Myocyte (in vitro differentiated cells): ENCODE measurements around the gene FREM2. TPM values are rescaled to one million over a fixed set of nuclear protein-coding genes. Genes with fewer than 3 reads are reported as not detected.

ENCODE experiments used
- DNase-seq: peaks from one replicate; pipeline ENCODE4 v3.0.0-alpha.2; 2012; ENCODE audit warnings: low read depth
- total RNA-seq: library from RNA; depleted of rRNA; stranded (reverse); fragments of >200 nt; gene quantifications from 2 replicates; pipeline ENCODE4 v1.2.3, GENCODE V29; 2014

FREM2 gene
- total RNA-seq, 1 donor from 2014 or later, result 0.24 TPM

- no peak for DNase-seq
These were observed 196.9 kb downstream of the FREM2 start for GRCh38 chr13:38883783-38884182.

GRCh38 chr13:38888309-38888708 lies 201.4 kb downstream of the FREM2 start:
- no peak for DNase-seq

GRCh38 chr13:38895075-38895474 lies 208.2 kb downstream of the FREM2 start:
- no peak for DNase-seq

GRCh38 chr13:38897521-38897920 lies 210.6 kb downstream of the FREM2 start:
- DNase-seq, result no peak

GRCh38 chr13:38898481-38898880 lies 211.6 kb downstream of the FREM2 start:
- DNase-seq, result no peak

- DNase-seq, result no peak
These were observed 212.7 kb downstream of the FREM2 start for GRCh38 chr13:38899571-38899970.

- DNase-seq, result no peak
These were observed 213.3 kb downstream of the FREM2 start for GRCh38 chr13:38900188-38900587.

GRCh38 chr13:38902551-38902950 lies 215.7 kb downstream of the FREM2 start:
- no peak for DNase-seq

- no peak for DNase-seq
These were observed 218.2 kb downstream of the FREM2 start for GRCh38 chr13:38905081-38905480.

GRCh38 chr13:38905861-38906260 lies 219.0 kb downstream of the FREM2 start:
- DNase-seq, result no peak

GRCh38 chr13:38908574-38908973 lies 221.7 kb downstream of the FREM2 start:
- DNase-seq, result no peak

GRCh38 chr13:38914070-38914469 lies 227.2 kb downstream of the FREM2 start:
- no peak for DNase-seq

- no peak for DNase-seq
These were observed 234.2 kb downstream of the FREM2 start for GRCh38 chr13:38921081-38921480.

GRCh38 chr13:38922170-38922569 lies 235.3 kb downstream of the FREM2 start:
- no peak for DNase-seq

- DNase-seq, result no peak
These were observed 246.9 kb downstream of the FREM2 start for GRCh38 chr13:38933786-38934185.
